A204.1 (cell line): ENCODE results near the gene ATP5F1A.
A peak's percentile ranks its signal among the peaks of the same experiment; 100 is the strongest.

ENCODE experiments used
- FAIRE-seq: peaks from 2 replicates; lab custom pipeline; 2012; peaks lifted over from hg19 to GRCh38; lab: Jason Lieb, UNC

ATP5F1A gene

GRCh38 chr18:46073474-46074331 lies 24.4 kb downstream of the ATP5F1A start:
- FAIRE-seq, result peak; percentile 96

GRCh38 chr18:46072959-46073358 lies 25.1 kb downstream of the ATP5F1A start:
- FAIRE-seq, result no peak

GRCh38 chr18:46072376-46072867 lies 25.7 kb downstream of the ATP5F1A start:
- no peak for FAIRE-seq

- no peak for FAIRE-seq
Observed at GRCh38 chr18:46071653-46072375, 26.3 kb downstream of the ATP5F1A start, which contains the start of gene PSTPIP2. Gene PSTPIP2 (minus strand): TSS chr18:46072260. CDS start chr18:46072188, 72 bp downstream.

- FAIRE-seq, result no peak
Observed at GRCh38 chr18:46070815-46071652, 27.1 kb downstream of the ATP5F1A start.

- FAIRE-seq, result no peak
Observed at GRCh38 chr18:46070232-46070631, 27.9 kb downstream of the ATP5F1A start.

GRCh38 chr18:46069524-46069923 lies 28.6 kb downstream of the ATP5F1A start:
- FAIRE-seq, result no peak

GRCh38 chr18:46068763-46069162 lies 29.3 kb downstream of the ATP5F1A start:
- FAIRE-seq, result no peak

- no peak for FAIRE-seq
Observed at GRCh38 chr18:46067438-46068007, 30.6 kb downstream of the ATP5F1A start.

- FAIRE-seq, result no peak
Observed at GRCh38 chr18:46062781-46063180, 35.3 kb downstream of the ATP5F1A start.

GRCh38 chr18:46061796-46062195 lies 36.3 kb downstream of the ATP5F1A start:
- FAIRE-seq, result no peak

GRCh38 chr18:46061387-46061786 lies 36.7 kb downstream of the ATP5F1A start:
- no peak for FAIRE-seq

GRCh38 chr18:46060359-46060841 lies 37.7 kb downstream of the ATP5F1A start:
- no peak for FAIRE-seq

GRCh38 chr18:46055838-46056230 lies 42.3 kb downstream of the ATP5F1A start:
- FAIRE-seq, result no peak

GRCh38 chr18:46054956-46055837 lies 42.9 kb downstream of the ATP5F1A start:
- no peak for FAIRE-seq

GRCh38 chr18:46053368-46054095 lies 44.6 kb downstream of the ATP5F1A start:
- FAIRE-seq, result no peak

- no peak for FAIRE-seq
Observed at GRCh38 chr18:46051731-46052461, 46.2 kb downstream of the ATP5F1A start.

GRCh38 chr18:46050268-46050667 lies 47.8 kb downstream of the ATP5F1A start:
- no peak for FAIRE-seq

- FAIRE-seq, result no peak
Observed at GRCh38 chr18:46048641-46049040, 49.5 kb downstream of the ATP5F1A start.
